HG02571 (cell line): Measurements from ENCODE around the gene AGAP1.

Experiments used
- ATAC-seq: cut with Tn5 transposase; IDR thresholded peaks from one replicate; pipeline ENCODE4 v1.9.1; 2021; ENCODE audit warnings: mild to moderate bottlenecking, moderate library complexity; ENCODE audit not compliant: unreplicated experiment

Gene AGAP1

DNA sequence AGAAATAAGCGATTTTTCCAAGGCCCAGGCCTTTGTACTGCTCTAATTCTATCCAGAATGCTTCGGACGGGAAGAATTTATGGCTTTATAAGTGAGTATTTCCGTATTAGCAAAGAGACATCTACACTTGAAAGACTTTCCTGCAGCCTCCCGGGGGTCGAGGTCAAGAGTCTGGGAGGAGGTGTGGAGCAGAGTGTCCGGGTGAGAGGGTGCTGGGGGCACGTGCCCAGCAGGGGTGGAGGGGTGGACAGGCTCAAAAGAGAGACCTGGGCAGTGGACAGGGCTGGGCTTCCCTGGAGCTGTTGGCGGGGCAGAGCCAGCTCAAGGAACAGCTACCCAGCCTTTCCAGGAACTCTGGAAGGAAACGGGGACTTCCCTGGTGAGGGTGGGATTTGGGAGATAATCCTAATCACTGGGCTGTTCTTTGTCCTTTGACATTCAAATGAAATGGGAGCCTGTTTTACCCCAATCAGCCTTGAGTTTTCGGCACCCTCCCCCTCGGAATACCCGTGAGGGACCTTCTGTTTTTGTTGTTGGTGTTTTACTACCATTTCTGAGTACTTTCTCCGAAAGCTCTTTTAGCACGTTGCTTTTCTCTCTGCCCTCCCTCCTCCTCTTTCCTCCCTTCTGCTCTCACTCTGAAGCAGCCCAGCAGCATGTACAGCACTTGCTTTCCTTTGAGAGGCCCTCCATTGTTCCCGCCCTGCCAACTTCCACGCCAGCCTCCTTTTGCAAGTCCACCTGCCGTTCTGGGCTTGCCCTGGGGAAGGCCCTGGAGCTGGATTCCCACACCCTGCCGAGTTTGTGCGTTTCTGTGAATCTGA, 164.7 kb downstream of the AGAP1 start:
- no peak for ATAC-seq

GRCh38 chr2:235659767-235660322, 166.0 kb downstream of the AGAP1 start:
- ATAC-seq: no peak

- no peak for ATAC-seq
Measured at GRCh38 chr2:235660484-235661082, 166.7 kb downstream of the AGAP1 start.

- no peak for ATAC-seq
Measured at GRCh38 chr2:235661167-235661937, 167.5 kb downstream of the AGAP1 start.

DNA sequence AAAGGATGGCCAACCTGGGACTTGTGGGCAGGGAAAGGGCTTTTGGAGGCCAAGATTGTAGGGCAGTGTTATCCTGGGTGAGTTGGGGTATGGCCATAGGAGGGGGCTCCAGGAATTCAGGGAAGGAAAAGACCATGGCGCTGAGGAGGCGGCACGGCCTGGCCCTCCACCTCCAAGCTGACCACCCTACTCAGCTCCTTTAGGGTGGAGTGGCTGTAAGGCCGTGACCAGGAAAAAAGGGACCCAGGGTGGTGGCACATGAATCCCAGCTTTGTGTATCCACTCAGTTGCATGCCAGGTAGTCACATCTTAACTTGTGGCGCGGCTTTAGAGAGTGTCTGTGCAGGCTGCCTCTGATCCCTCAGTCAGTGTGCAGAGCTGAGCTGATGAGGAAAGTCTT, 168.1 kb downstream of the AGAP1 start:
- no peak for ATAC-seq

GRCh38 chr2:235663875-235664274, 170.0 kb downstream of the AGAP1 start:
- ATAC-seq: no peak

DNA sequence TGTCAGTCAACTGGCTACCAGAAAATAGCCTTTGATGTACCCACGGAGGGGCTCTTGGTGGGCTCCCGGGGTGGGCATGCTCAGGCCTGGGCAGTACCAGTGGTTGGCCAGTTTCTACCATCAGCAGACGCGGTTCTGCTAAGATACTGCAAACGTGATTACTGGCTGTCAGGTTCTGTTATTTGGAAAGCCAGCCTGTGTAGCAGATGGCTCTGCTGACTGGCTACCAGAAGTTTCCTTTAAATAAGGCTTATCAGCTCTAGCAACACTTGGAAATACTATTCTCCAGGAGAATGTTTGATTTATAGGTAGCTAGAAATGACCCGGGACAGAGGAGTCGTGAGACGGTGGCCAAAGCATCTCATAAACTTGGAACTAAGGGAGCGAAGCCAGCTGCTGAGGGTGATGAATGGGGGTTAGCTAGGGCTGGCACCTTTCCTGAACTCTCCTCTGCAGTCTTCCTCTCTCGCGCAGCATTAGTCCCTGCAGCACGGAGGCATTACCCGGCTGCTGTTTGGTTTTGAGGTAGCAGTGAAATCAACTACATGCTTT, 171.9 kb downstream of the AGAP1 start:
- ATAC-seq: no peak

DNA sequence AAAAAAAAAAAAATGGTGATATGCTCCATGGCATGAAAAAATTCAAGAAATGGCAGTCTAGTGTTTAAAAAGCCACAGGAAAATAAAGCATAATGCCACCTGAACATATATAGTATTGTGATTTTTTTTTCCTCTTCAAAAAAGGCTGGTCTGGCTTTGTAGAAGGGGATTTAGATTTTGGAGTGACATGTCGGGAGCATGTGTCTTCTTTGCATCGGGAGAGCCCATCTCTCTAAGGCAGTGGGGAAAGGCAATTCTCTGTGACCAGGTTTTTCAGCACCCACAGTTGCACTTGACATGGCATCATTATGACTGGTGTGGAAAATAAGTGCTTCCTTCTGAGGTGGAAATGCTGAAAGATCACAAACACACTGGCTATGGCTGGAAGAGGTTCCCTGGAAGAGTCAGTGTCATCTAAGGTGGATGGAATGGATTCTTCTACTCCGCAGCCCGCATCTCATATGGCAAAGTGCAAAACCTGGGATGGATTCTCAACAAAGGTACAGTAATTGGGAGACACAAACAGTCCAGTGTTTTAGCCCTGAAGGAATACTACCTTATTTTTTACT, 172.5 kb downstream of the AGAP1 start:
- ATAC-seq: no peak

GRCh38 chr2:235668782-235669181, 174.9 kb downstream of the AGAP1 start:
- ATAC-seq: no peak

DNA sequence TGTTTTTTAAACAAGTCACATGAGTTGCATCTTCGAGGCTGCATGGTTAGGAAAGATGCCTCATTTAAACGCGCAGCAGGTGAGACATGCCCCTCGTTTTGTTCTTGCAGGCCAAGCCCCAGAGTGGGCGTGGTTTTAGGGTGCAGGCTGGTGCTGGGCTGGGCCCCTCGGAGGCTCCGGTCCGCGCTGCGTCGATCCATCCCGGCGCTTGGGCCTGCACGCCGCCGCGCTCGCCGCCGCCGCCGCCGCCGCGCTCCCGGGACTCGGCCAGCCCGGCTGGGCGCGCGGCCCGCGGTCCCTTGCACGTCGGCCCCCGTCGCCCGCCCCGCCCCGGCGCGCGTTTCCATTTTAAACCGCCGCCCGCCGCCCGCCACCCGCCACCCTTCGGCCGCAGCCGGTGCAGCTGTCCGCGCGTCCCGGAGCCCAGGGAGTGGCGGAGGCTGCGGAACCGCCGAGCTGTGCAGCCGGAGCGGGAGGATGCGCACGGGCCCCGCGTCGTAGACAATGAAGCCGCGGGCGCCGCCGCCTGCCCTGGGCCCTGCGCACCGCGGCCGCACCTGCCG, 175.5 kb downstream of the AGAP1 start:
- ATAC-seq: no peak

- no peak for ATAC-seq
Measured at GRCh38 chr2:235669983-235670962, 176.4 kb downstream of the AGAP1 start.

DNA sequence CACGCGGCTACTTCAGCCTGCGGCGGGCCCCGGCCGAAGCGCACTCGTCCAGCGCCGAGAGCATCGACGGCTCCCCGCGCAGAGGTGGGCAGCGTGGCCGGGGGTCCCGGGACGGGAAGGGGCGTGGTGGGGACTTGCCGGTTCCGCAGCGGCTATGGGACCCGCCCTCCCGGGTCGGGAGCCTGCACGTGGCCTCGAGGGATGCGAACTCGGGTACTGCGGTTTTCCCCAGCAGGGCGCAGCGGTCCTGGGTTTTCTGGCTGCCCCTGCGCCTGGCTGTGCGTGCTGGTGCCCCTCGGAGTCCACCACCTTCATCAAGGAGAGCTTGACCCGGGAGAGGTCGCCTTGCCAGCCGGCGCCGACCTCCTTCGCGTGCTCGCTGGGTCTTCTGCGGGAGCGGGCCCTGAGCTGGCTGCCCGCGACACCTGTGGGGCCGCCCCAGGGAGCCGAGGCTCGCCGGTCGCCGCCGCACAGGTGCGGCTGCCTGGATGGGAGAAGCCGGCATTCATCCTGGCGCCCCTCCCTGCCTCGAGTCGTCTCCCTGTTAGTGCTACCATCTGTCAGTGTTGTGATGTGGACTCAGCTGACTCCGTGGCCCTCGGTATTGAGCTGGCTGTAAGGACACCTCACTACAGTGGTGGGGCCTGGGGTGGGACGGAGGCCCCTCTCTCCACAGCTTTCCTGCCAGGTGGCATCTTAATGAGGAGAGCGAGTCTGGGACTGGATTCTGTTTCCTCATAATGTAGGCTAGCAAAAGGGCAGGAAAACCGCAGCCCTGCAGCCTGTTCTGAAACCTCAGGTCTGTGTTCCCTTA, 177.3 kb downstream of the AGAP1 start:
- ATAC-seq: no peak

GRCh38 chr2:235672720-235673119, 178.9 kb downstream of the AGAP1 start:
- ATAC-seq: no peak

- ATAC-seq: no peak
Measured at GRCh38 chr2:235674146-235674545, 180.3 kb downstream of the AGAP1 start.

DNA sequence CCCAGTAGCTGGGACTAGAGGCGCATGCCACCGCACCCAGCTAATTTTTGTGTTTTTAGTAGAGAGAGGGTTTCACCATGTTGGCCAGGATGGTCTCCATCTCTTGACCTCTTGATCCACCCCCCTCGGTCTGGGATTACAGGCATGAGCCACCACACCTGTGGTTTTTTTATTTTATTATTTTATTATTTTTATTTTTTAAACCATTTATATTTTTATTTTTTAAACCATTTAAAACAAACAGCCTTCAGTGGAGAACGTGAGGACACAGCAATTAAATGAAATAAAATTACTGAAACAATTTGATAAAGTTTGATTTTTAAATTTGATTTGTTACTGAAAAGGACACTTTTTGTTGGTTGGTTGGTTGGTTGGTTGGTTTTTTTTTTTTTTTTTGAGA, 181.0 kb downstream of the AGAP1 start:
- ATAC-seq: no peak

DNA sequence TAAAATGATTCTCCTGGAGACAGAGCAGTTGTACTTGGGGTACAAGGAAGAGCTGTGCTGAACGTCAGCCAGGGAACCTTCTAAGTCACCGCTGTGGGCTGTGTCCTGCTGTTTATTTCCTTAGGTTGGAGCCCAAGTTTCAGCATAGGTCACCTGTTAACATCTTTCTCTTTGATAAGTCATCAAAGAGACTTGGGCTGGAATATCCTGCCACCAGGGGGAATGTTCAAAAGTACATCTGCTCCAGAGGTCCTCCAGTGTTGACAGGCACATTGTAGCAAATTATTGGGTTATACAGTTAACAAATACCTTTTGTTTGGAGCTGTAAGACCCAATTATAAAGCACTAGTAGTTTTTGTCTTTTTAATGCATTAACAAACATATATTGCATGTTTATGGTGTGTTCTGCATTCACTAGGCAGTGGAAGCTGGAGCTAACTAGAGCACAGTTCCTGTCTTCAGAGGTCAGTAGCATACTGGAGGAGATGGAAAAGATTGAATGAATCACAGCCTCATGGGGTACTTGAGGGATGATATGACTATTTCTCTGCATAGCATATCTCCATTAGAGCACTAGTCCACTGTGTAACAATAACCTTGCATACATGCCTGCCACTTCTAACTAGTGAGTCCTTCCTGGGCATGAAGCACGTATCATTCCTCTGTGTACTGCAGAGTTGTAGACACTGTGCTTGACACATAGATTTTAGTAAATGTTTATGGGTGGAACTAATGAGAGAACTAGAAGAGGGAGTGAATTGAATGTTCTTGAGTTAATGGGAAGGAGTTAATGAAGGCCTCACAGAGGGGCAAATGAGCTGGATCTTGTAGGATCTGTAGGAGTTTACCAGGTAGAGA, 182.1 kb downstream of the AGAP1 start:
- ATAC-seq: no peak

GRCh38 chr2:235676536-235676799, 182.6 kb downstream of the AGAP1 start:
- no peak for ATAC-seq

GRCh38 chr2:235677276-235677788, 183.5 kb downstream of the AGAP1 start:
- ATAC-seq: no peak
